Activated CD8-positive, alpha-beta memory T cell treated with anti-CD3 and anti-CD28 coated beads, Interleukin-2, amount 10 ng/mL, durations not matched to agents 7 days and 5 days (primary cell): ENCODE results near the gene EGFLAM. TPM values are rescaled to one million over a fixed set of nuclear protein-coding genes. Genes with fewer than 3 reads are reported as not detected.

ENCODE experiments used
- ATAC-seq: fragments of 150-1000 bp; cut with Tn5 transposase; one replicate; pipeline ENCODE4 v1.10.0; 2021; ENCODE audit warnings: moderate library complexity
- CTCF ChIA-PET: fragments of 350-600 bp; sonication (Branson Sonifier 250); formaldehyde crosslinking; loops from one replicate; lab custom pipeline; 2021; ENCODE audit warnings: antibody characterized with exemption; lab: Charles Lee
- DNase-seq: peaks from one replicate; pipeline ENCODE4 v3.0.0-alpha.2; 2020
- H3K27ac Mint-ChIP-seq: one replicate; pipeline ENCODE4 v1.8.0; 2021; ENCODE audit warnings: mild to moderate bottlenecking, mixed read lengths
- H3K27me3 Mint-ChIP-seq: one replicate; pipeline ENCODE4 v1.8.0; 2021; ENCODE audit warnings: mixed read lengths
- H3K36me3 Mint-ChIP-seq: one replicate; pipeline ENCODE4 v1.8.0; 2021; ENCODE audit warnings: mild to moderate bottlenecking, mixed read lengths
- H3K4me1 Mint-ChIP-seq: one replicate; pipeline ENCODE4 v1.8.0; 2021; ENCODE audit warnings: mixed read lengths
- H3K4me3 Mint-ChIP-seq: one replicate; pipeline ENCODE4 v1.8.0; 2021; ENCODE audit warnings: mild to moderate bottlenecking, moderate library complexity, mixed read lengths
- H3K9me3 Mint-ChIP-seq: one replicate; pipeline ENCODE4 v1.8.0; 2022; ENCODE audit warnings: low read depth, mixed read lengths
- total RNA-seq, 2 experiments: library from RNA; stranded (reverse); gene quantifications; one replicate each; pipeline ENCODE4 v1.2.3, GENCODE V29; 2021

Gene EGFLAM
- total RNA-seq, 2 experiments from 2014 or later: not detected

GRCh38 chr5:38286002-38286401 lies 27.6 kb downstream of the EGFLAM start:
- no peaks in the 10 kb centered on the region for H3K4me1 Mint-ChIP-seq
- no peaks in the 10 kb centered on the region for H3K9me3 Mint-ChIP-seq
- no peak overlapping the region for H3K27ac Mint-ChIP-seq
- H3K36me3 Mint-ChIP-seq: no peaks in the 10 kb centered on the region
- no peak overlapping the region for H3K4me3 Mint-ChIP-seq
- ATAC-seq (no peak), DNase-seq (no peak)
- CTCF ChIA-PET: no interaction called here
- no peaks in the 10 kb centered on the region for H3K27me3 Mint-ChIP-seq

DNA sequence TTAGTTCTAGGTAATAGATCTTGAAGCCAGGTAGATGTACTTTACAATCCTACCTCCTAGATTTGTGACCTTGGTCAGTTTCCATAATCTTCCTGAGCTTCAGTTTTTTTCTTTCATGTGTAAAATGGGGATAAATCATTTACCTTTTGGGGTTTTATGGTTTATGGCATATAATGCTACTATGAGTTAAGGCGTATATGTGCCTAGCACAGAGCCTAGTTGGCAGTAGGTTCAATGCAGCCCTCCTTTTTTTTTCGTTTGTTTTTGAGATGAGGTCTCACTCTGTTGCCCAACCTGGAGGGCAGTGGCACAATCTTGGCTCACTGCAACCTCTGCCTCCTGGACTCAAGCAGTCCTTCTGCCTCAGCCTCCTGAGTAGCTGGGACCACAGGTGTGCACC lies 28.8 kb downstream of the EGFLAM start:
- Mint-ChIP-seq H3K4me3 (no peak overlapping the region), H3K27ac (no peak overlapping the region), H3K27me3 (no peaks in the 10 kb centered on the region), H3K4me1 (no peaks in the 10 kb centered on the region), H3K36me3 (no peaks in the 10 kb centered on the region), H3K9me3 (no peaks in the 10 kb centered on the region)
- DNase-seq (no peak), ATAC-seq (no peak)
- CTCF ChIA-PET: no interaction called here

GRCh38 chr5:38289457-38289856 lies 31.1 kb downstream of the EGFLAM start:
- ATAC-seq: no peak
- H3K9me3 Mint-ChIP-seq: no peaks in the 10 kb centered on the region

GRCh38 chr5:38290028-38290653 lies 31.8 kb downstream of the EGFLAM start:
- CTCF ChIA-PET: interaction anchor here (1.2 to 1.7 kb wide), 2 partner anchors 25 to 93 kb away, joined by 3 read pairs; no protein-coding TSS in a partner anchor
- Mint-ChIP-seq H3K27me3 (no peaks in the 10 kb centered on the region), H3K9me3 (no peaks in the 10 kb centered on the region), H3K27ac (no peak overlapping the region), H3K4me3 (no peak overlapping the region), H3K4me1 (no peaks in the 10 kb centered on the region), H3K36me3 (no peaks in the 10 kb centered on the region)
- DNase-seq (no peak), ATAC-seq (no peak)

More at GRCh38 chr5:38289457-38289856, 31.1 kb downstream of the EGFLAM start:
- Mint-ChIP-seq H3K27ac (no peak overlapping the region), H3K4me3 (no peak overlapping the region), H3K4me1 (no peaks in the 10 kb centered on the region), H3K36me3 (no peaks in the 10 kb centered on the region), H3K27me3 (no peaks in the 10 kb centered on the region)
- DNase-seq: no peak
- CTCF ChIA-PET: interaction anchor here (0.6 to 1.8 kb wide), 3 partner anchors 9 to 796 kb away, joined by 3 to 4 read pairs (median 3); no protein-coding TSS in a partner anchor

DNA sequence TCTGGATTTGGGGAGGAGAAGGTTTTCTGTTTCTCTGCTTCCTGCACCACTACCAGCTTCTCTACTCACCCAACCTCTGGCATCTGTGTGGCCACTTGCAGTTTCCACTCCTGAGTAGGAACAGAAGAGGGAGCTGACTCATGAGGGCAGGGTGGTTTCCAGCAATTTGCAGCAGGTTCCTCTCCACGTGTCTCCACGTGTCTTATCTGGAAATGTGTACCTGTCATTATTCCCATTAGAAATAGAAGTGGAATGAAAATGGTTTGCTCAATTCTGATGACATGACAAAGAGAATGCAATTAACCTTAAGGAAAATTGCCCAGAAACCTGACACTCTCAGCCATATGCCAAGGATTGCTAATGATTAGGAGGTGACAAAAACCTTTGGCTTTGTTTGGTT lies 33.0 kb downstream of the EGFLAM start:
- Mint-ChIP-seq H3K27me3 (no peaks in the 10 kb centered on the region), H3K4me1 (no peaks in the 10 kb centered on the region), H3K36me3 (no peaks in the 10 kb centered on the region), H3K9me3 (no peaks in the 10 kb centered on the region), H3K27ac (no peak overlapping the region), H3K4me3 (no peak overlapping the region)
- CTCF ChIA-PET: interaction anchor here (1.7 kb wide), 1 partner anchor 91 kb away, joined by 3 read pairs; no protein-coding TSS in a partner anchor
- no peak for DNase-seq
- no peak for ATAC-seq

GRCh38 chr5:38292228-38292627 lies 33.9 kb downstream of the EGFLAM start:
- Mint-ChIP-seq H3K4me3 (no peak overlapping the region), H3K9me3 (no peaks in the 10 kb centered on the region), H3K27ac (no peak overlapping the region), H3K4me1 (no peaks in the 10 kb centered on the region), H3K36me3 (no peaks in the 10 kb centered on the region), H3K27me3 (peaks cover 3% of the 10 kb centered on the region)
- ATAC-seq: no peak
- DNase-seq: no peak
- CTCF ChIA-PET: no interaction called here

GRCh38 chr5:38295751-38296150 lies 37.4 kb downstream of the EGFLAM start:
- H3K4me3 Mint-ChIP-seq: no peak overlapping the region
- H3K27ac Mint-ChIP-seq: no peak overlapping the region
- CTCF ChIA-PET: no interaction called here
- H3K9me3 Mint-ChIP-seq: no peaks in the 10 kb centered on the region
- no peaks in the 10 kb centered on the region for H3K36me3 Mint-ChIP-seq
- DNase-seq (no peak), ATAC-seq (no peak)
- no peaks in the 10 kb centered on the region for H3K4me1 Mint-ChIP-seq
- H3K27me3 Mint-ChIP-seq: peaks cover 6% of the 10 kb centered on the region

DNA sequence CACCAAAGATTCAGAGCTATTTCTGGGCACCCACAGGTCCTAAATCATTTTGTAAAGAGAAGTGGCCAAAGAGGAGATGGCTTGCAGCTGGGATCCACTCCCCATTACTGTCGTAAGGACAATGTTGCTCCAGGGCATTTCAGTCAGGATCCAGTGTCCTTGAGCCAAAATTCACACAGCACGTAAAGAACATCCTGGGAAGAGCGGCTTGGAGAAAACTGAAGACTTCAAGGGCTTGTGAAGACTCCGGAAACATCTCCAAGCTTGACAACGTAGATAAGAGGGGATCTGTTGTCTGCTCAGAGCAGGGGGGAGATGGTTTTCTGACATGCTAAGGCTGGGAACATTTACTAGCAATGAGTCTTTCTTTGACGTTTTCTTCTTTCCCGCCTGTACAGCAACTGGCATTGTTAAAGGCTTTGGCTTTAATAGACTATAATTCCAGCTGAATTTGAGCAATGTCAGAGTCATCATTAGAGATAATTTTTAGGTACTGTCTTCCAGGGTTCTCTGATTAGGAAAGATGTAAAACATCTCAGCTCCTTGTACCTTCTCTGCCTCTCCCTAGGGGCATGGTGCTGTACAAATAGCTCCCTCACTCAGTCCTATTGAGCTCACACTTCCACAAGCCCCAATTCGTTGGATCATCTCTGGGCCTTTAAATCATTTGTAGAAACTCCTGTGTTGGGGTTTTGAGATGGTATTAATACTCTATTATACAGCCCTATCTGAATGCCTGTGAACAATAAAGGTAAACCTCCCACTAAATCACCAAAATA lies 39.7 kb downstream of the EGFLAM start:
- Mint-ChIP-seq H3K4me3 (no peak overlapping the region), H3K27me3 (peaks cover 6% of the 10 kb centered on the region), H3K9me3 (no peaks in the 10 kb centered on the region), H3K4me1 (no peaks in the 10 kb centered on the region), H3K27ac (no peak overlapping the region), H3K36me3 (no peaks in the 10 kb centered on the region)
- DNase-seq: no peak
- CTCF ChIA-PET: interaction anchor here (0.6 to 1.0 kb wide), 2 partner anchors 60 to 105 kb away, joined by 3 read pairs; no protein-coding TSS in a partner anchor
- no peak for ATAC-seq

- DNase-seq (no peak), ATAC-seq (no peak)
- H3K36me3 Mint-ChIP-seq: no peaks in the 10 kb centered on the region
- no peak overlapping the region for H3K4me3 Mint-ChIP-seq
- peaks cover 2% of the 10 kb centered on the region for H3K9me3 Mint-ChIP-seq
- H3K27ac Mint-ChIP-seq: no peak overlapping the region
- peaks cover 6% of the 10 kb centered on the region for H3K27me3 Mint-ChIP-seq
- CTCF ChIA-PET: no interaction called here
- H3K4me1 Mint-ChIP-seq: no peaks in the 10 kb centered on the region
Measured at GRCh38 chr5:38299585-38299984, 41.2 kb downstream of the EGFLAM start.

DNA sequence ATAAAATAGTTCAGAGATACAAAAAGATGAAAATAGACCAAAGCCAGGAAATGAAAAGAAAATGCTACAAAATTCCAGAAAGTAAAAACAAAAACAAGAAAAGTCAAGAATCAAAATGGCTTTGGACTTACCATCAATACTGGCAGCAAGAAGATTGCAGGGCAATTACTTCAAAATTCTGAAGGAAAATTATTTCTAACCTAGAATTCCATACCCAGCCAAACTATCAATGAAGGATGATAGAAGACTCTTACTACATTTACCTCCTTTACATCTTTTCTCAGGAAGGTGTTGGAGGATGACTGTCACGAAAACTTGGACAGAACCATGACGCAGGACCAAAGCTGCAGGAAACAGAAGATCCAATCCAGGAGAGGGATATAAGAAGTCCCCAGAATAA lies 46.8 kb downstream of the EGFLAM start:
- DNase-seq: no peak
- Mint-ChIP-seq H3K4me1 (no peaks in the 10 kb centered on the region), H3K4me3 (no peak overlapping the region), H3K27ac (no peak overlapping the region), H3K9me3 (peaks cover 11% of the 10 kb centered on the region), H3K27me3 (no peaks in the 10 kb centered on the region), H3K36me3 (no peaks in the 10 kb centered on the region)
- no peak for ATAC-seq
- CTCF ChIA-PET: no interaction called here

DNA sequence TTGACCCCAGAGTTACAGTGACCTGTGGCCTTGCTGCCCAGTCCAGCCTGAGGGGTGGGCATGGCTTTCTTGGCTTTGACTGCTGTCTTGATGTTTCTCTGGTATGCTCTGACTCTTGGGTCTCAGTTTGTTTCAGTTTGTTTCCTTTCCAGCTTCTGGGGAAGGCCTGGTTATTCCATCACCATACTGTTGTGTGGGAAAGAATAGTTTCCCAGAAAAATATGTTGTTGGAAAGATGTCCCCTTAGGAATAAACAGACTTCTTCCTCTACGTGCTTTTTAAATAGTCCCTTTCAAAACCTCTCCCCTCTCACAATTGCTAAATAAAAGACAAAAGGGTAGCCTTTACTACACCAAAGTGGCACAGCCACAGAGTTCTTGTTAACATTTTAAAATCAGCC lies 49.5 kb downstream of the EGFLAM start:
- no peak for DNase-seq
- H3K27me3 Mint-ChIP-seq: no peaks in the 10 kb centered on the region
- no peaks in the 10 kb centered on the region for H3K4me1 Mint-ChIP-seq
- peaks cover 11% of the 10 kb centered on the region for H3K9me3 Mint-ChIP-seq
- no peak overlapping the region for H3K4me3 Mint-ChIP-seq
- ATAC-seq: no peak
- CTCF ChIA-PET: no interaction called here
- no peaks in the 10 kb centered on the region for H3K36me3 Mint-ChIP-seq
- H3K27ac Mint-ChIP-seq: no peak overlapping the region

- CTCF ChIA-PET: no interaction called here
- no peaks in the 10 kb centered on the region for H3K27me3 Mint-ChIP-seq
- no peak for ATAC-seq
- H3K4me1 Mint-ChIP-seq: no peaks in the 10 kb centered on the region
- H3K27ac Mint-ChIP-seq: no peak overlapping the region
- no peak overlapping the region for H3K4me3 Mint-ChIP-seq
- no peaks in the 10 kb centered on the region for H3K36me3 Mint-ChIP-seq
- H3K9me3 Mint-ChIP-seq: no peaks in the 10 kb centered on the region
- DNase-seq: no peak
Measured at GRCh38 chr5:38316544-38317224, 58.3 kb downstream of the EGFLAM start.

GRCh38 chr5:38317868-38318267 lies 59.5 kb downstream of the EGFLAM start:
- ATAC-seq (no peak), DNase-seq (no peak)
- Mint-ChIP-seq H3K9me3 (no peaks in the 10 kb centered on the region), H3K27ac (no peak overlapping the region), H3K4me1 (no peaks in the 10 kb centered on the region), H3K36me3 (no peaks in the 10 kb centered on the region), H3K27me3 (no peaks in the 10 kb centered on the region), H3K4me3 (no peak overlapping the region)
- CTCF ChIA-PET: interaction anchor here (0.6 kb wide), 1 partner anchor 81 kb away, joined by 4 read pairs; no protein-coding TSS in a partner anchor
